HepG2 (cell line): ENCODE data around the gene PRMT7. TPM values are rescaled to one million over a fixed set of nuclear protein-coding genes. Genes with fewer than 3 reads are reported as not detected.
A peak's percentile ranks its signal among the peaks of the same experiment; 100 is the strongest.

Experiments used
- AKAP8 ChIP-seq: sonication (generic); formaldehyde crosslinking; IDR thresholded peaks from 2 replicates; pipeline ENCODE4 v1.5.1; 2020; ENCODE audit warnings: mild to moderate bottlenecking, missing genetic modification reagents
- ASH2L ChIP-seq: fragments of 300-600, 200-600 bp; sonication (generic); IDR thresholded peaks from 2 replicates; pipeline ENCODE4 v1.7.0; 2017; ENCODE audit warnings: low read depth, mild to moderate bottlenecking, moderate library complexity, mixed read lengths, low read length; ENCODE audit not compliant: insufficient read length
- CENPT ChIP-seq: sonication (generic); formaldehyde crosslinking; IDR thresholded peaks from 2 replicates; pipeline ENCODE4 v1.8.0; 2022; ENCODE audit warnings: low read depth, mild to moderate bottlenecking, moderate library complexity, missing genetic modification reagents
- CHCHD3 ChIP-seq: sonication (generic); formaldehyde crosslinking; IDR thresholded peaks from 2 replicates; pipeline ENCODE4 v1.8.0; 2022; ENCODE audit warnings: mild to moderate bottlenecking, missing genetic modification reagents, moderate library complexity
- ELF1 ChIP-seq: sonication (generic); formaldehyde crosslinking; IDR thresholded peaks from 2 replicates; pipeline ENCODE4 v1.4.0; 2020; ENCODE audit warnings: missing genetic modification reagents
- GABPA ChIP-seq, 2 experiments: IDR thresholded peaks; 2 replicates each; pipeline ENCODE4 v1.6.1; 2011 to 2016; ENCODE audit warnings: low read depth in 2 of 2, low read length in 1 of 2, missing biosample characterization in 1 of 2, missing genetic modification characterization in 1 of 2
- HMG20B ChIP-seq: conservative IDR thresholded peaks from 2 replicates; pipeline ENCODE4 v1.6.1; 2016; ENCODE audit warnings: missing genetic modification reagents, missing compliant biosample characterization
- KDM2A ChIP-seq: sonication (generic); formaldehyde crosslinking; IDR thresholded peaks from 2 replicates; pipeline ENCODE4 v1.4.0; 2020; ENCODE audit warnings: low read depth, missing genetic modification reagents, borderline replicate concordance
- KDM4B ChIP-seq: sonication (generic); formaldehyde crosslinking; IDR thresholded peaks from 2 replicates; pipeline ENCODE4 v1.4.0; 2020; ENCODE audit warnings: missing genetic modification reagents
- TARDBP ChIP-seq: sonication (generic); formaldehyde crosslinking; IDR thresholded peaks from 2 replicates; pipeline ENCODE4 v1.8.0; 2022; ENCODE audit warnings: mild to moderate bottlenecking, missing genetic modification reagents
- ZC3H13 ChIP-seq: sonication (generic); formaldehyde crosslinking; IDR thresholded peaks from 2 replicates; pipeline ENCODE4 v1.8.1; 2023; ENCODE audit warnings: mild to moderate bottlenecking, missing genetic modification reagents, moderate library complexity
- ZNF343 ChIP-seq: sonication (generic); formaldehyde crosslinking; IDR thresholded peaks from 2 replicates; pipeline ENCODE4 v1.4.0; 2020; ENCODE audit warnings: mild to moderate bottlenecking, missing genetic modification reagents
- ZNF451 ChIP-seq: sonication (generic); formaldehyde crosslinking; IDR thresholded peaks from 2 replicates; pipeline ENCODE4 v1.5.0; 2020; ENCODE audit warnings: mild to moderate bottlenecking, missing genetic modification reagents
- ZNF567 ChIP-seq: sonication (generic); formaldehyde crosslinking; IDR thresholded peaks from 2 replicates; pipeline ENCODE4 v1.8.1; 2023; ENCODE audit warnings: mild to moderate bottlenecking, missing genetic modification reagents, borderline replicate concordance
- polyA plus RNA-seq, 8 experiments: library from polyadenylated mRNA; depleted of rRNA in 3 of 8; stranded (reverse) in 7 of 8; unstranded in 1 of 8; fragments of >200 nt; fragmentation: Illumina TruSeq in 4 of 8; extraction: Trizol in 4 of 8; gene quantifications; 2 replicates each; pipeline versions ENCODE4 v1.2.1 to v1.2.3, GENCODE V29; 2011 to 2016; ENCODE audit warnings: low read depth in 4 of 8, missing spikeins in 1 of 8, mixed read lengths in 1 of 8; ENCODE audit not compliant: insufficient read depth in 1 of 8
- total RNA-seq, 5 experiments: library from RNA; depleted of rRNA; stranded (reverse); fragments of >200 nt; fragmentation: Illumina TruSeq; extraction: Trizol; gene quantifications; 2 replicates each; pipeline ENCODE4 v1.2.3, GENCODE V29; 2016; ENCODE audit warnings: low read depth in 1 of 5
- TF ChIP-seq, protein P1 (sequence below), 2 experiments: sonication (generic) in 1 of 2; formaldehyde crosslinking in 1 of 2; IDR thresholded peaks; 2 replicates each; pipeline versions ENCODE4 v1.6.1 to v1.9.0; 2014 to 2022; ENCODE audit warnings: antibody characterized with exemption in 1 of 2, borderline replicate concordance in 1 of 2, inconsistent platforms in 1 of 2, low read depth in 1 of 2, missing genetic modification reagents in 1 of 2
- TF ChIP-seq, protein P2 (sequence below): sonication (generic); formaldehyde crosslinking; IDR thresholded peaks from 2 replicates; pipeline ENCODE4 v1.5.0; 2020; ENCODE audit warnings: missing genetic modification reagents
- TF ChIP-seq, protein P3 (sequence below): sonication (generic); formaldehyde crosslinking; IDR thresholded peaks from 2 replicates; pipeline ENCODE4 v1.5.1; 2020; ENCODE audit warnings: missing genetic modification reagents, mild to moderate bottlenecking, borderline replicate concordance
- TF ChIP-seq, protein P4 (sequence below): sonication (generic); formaldehyde crosslinking; IDR thresholded peaks from 2 replicates; pipeline ENCODE4 v1.5.0; 2020; ENCODE audit warnings: missing genetic modification reagents

PRMT7 gene
- total and polyA plus RNA-seq, 2 of the 13 experiments (the other 11 are each of a cell fraction or from before 2014, with no cell fraction given) = 47.5 to 55.0 TPM

DNA sequence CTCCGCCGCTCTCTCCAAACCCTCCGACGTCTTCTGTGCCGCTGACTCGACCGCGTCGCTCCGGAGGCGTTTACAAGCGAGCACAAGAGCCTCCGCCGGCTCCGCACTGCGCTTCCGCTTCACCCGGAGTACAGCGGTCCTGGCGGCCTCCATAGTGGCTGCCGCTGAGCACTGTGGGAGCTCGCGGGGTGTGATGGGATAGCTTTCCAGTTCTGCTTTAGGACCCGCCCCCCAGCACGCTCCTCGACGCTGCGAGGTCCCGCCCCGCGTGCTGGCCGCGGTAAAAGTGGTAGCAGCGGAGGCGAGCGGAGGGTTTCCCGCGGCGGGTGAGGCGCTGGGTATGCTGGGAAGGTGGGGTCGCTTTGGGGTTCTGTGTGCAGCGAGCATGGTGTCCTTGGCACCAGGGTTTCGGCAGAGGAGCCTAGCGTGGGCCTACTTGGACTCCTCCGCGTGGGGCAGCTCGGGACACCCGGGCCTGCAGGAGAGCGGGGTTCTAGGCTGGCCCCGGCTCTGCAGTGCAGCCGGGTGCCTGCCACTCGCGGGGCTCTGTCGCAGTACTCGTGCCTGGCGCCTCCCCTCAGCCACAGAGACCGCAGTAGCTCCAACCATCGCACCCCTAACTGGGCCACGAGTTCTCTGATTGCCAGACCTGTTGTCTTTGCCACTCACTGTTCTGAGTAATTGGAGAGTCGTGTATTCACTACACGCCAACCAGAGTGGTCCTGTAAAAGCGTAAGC lies at the start of gene PRMT7, which contains the start of gene SLC7A6OS (continued):
- TF ChIP-seq, protein P1, sequence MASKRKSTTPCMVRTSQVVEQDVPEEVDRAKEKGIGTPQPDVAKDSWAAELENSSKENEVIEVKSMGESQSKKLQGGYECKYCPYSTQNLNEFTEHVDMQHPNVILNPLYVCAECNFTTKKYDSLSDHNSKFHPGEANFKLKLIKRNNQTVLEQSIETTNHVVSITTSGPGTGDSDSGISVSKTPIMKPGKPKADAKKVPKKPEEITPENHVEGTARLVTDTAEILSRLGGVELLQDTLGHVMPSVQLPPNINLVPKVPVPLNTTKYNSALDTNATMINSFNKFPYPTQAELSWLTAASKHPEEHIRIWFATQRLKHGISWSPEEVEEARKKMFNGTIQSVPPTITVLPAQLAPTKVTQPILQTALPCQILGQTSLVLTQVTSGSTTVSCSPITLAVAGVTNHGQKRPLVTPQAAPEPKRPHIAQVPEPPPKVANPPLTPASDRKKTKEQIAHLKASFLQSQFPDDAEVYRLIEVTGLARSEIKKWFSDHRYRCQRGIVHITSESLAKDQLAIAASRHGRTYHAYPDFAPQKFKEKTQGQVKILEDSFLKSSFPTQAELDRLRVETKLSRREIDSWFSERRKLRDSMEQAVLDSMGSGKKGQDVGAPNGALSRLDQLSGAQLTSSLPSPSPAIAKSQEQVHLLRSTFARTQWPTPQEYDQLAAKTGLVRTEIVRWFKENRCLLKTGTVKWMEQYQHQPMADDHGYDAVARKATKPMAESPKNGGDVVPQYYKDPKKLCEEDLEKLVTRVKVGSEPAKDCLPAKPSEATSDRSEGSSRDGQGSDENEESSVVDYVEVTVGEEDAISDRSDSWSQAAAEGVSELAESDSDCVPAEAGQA (IDR thresholded peaks at IDR 0.05; ENCODE audit: low read depth) = peak; percentile 81
- TF ChIP-seq, protein P1 (CRISPR knock-in tag; IDR thresholded peaks at IDR 0.05; ENCODE audit: borderline replicate concordance) = peak; percentile 99
- TF ChIP-seq TARDBP (CRISPR knock-in tag) = peak; percentile 97
- peak; percentile 99 for TF ChIP-seq CHCHD3 (CRISPR knock-in tag)
- TF ChIP-seq, protein P2, sequence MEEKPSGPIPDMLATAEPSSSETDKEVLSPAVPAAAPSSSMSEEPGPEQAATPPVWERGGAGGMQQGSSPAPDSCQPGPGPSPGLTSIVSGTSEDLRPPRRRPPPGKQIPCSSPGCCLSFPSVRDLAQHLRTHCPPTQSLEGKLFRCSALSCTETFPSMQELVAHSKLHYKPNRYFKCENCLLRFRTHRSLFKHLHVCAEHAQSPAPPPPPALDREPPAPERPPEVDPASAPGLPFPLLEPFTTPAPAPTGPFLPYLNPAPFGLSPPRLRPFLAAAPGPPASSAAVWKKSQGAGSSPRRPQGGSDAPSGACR (CRISPR knock-in tag) = peak; percentile 99
- TF ChIP-seq, protein P3, sequence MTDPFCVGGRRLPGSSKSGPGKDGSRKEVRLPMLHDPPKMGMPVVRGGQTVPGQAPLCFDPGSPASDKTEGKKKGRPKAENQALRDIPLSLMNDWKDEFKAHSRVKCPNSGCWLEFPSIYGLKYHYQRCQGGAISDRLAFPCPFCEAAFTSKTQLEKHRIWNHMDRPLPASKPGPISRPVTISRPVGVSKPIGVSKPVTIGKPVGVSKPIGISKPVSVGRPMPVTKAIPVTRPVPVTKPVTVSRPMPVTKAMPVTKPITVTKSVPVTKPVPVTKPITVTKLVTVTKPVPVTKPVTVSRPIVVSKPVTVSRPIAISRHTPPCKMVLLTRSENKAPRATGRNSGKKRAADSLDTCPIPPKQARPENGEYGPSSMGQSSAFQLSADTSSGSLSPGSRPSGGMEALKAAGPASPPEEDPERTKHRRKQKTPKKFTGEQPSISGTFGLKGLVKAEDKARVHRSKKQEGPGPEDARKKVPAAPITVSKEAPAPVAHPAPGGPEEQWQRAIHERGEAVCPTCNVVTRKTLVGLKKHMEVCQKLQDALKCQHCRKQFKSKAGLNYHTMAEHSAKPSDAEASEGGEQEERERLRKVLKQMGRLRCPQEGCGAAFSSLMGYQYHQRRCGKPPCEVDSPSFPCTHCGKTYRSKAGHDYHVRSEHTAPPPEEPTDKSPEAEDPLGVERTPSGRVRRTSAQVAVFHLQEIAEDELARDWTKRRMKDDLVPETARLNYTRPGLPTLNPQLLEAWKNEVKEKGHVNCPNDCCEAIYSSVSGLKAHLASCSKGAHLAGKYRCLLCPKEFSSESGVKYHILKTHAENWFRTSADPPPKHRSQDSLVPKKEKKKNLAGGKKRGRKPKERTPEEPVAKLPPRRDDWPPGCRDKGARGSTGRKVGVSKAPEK (CRISPR knock-in tag) = no peak
- TF ChIP-seq ZNF567 (CRISPR knock-in tag) = peak; percentile 98
- peak; percentile 100 for TF ChIP-seq ZC3H13 (CRISPR knock-in tag)
- TF ChIP-seq CENPT = peak; percentile 99
- peak; percentile 97 for TF ChIP-seq ELF1
- no peak for TF ChIP-seq GABPA (IDR thresholded peaks at IDR 0.05; ENCODE audit: low read depth, low read length)
- TF ChIP-seq GABPA (CRISPR knock-in tag; IDR thresholded peaks at IDR 0.05; ENCODE audit: low read depth) = peak; percentile 82
- peak; percentile 99 for TF ChIP-seq ZNF451
- TF ChIP-seq ASH2L = peak; percentile 99
- peak; percentile 90 for TF ChIP-seq AKAP8
- peak; percentile 98 for TF ChIP-seq KDM2A (CRISPR knock-in tag)
- peak; percentile 99 for TF ChIP-seq ZNF343 (CRISPR knock-in tag)
- TF ChIP-seq KDM4B (CRISPR knock-in tag) = peak; percentile 95
- peak; percentile 91 for TF ChIP-seq HMG20B (CRISPR knock-in tag)
- TF ChIP-seq, protein P4, sequence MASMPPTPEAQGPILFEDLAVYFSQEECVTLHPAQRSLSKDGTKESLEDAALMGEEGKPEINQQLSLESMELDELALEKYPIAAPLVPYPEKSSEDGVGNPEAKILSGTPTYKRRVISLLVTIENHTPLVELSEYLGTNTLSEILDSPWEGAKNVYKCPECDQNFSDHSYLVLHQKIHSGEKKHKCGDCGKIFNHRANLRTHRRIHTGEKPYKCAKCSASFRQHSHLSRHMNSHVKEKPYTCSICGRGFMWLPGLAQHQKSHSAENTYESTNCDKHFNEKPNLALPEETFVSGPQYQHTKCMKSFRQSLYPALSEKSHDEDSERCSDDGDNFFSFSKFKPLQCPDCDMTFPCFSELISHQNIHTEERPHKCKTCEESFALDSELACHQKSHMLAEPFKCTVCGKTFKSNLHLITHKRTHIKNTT (CRISPR knock-in tag) = peak; percentile 59; the same call in 1 of the 2 replicates
